HG03175 (cell line): ENCODE data around the gene PJA2.
A peak's percentile ranks its signal among the peaks of the same experiment; 100 is the strongest.

Experiments used
- ATAC-seq: cut with Tn5 transposase; IDR thresholded peaks from one replicate; pipeline ENCODE4 v1.9.1; 2021; ENCODE audit warnings: mild to moderate bottlenecking, moderate library complexity; ENCODE audit not compliant: unreplicated experiment

Gene PJA2

GRCh38 chr5:109410389-109411148 lies 795 bp upstream of the PJA2 start:
- peak; percentile 23 for ATAC-seq

- peak; percentile 33 for ATAC-seq
Observed at GRCh38 chr5:109408991-109409843, 557 bp downstream of the PJA2 start.

- no peak for ATAC-seq
Observed at GRCh38 chr5:109407913-109408312, 1.9 kb downstream of the PJA2 start.

GRCh38 chr5:109406719-109407118 lies 3.1 kb downstream of the PJA2 start:
- ATAC-seq = no peak

- ATAC-seq = no peak
Observed at GRCh38 chr5:109404428-109404960, 5.3 kb downstream of the PJA2 start.

GRCh38 chr5:109403469-109403868 lies 6.3 kb downstream of the PJA2 start:
- no peak for ATAC-seq

GRCh38 chr5:109399092-109399759 lies 10.5 kb downstream of the PJA2 start:
- ATAC-seq = no peak

GRCh38 chr5:109396965-109397364 lies 12.8 kb downstream of the PJA2 start:
- no peak for ATAC-seq

GRCh38 chr5:109394806-109395205 lies 15.0 kb downstream of the PJA2 start:
- ATAC-seq = no peak

- no peak for ATAC-seq
Observed at GRCh38 chr5:109390188-109390587, 19.6 kb downstream of the PJA2 start.

GRCh38 chr5:109388407-109388806 lies 21.4 kb downstream of the PJA2 start:
- ATAC-seq = no peak

GRCh38 chr5:109387408-109387974 lies 22.3 kb downstream of the PJA2 start:
- no peak for ATAC-seq

- no peak for ATAC-seq
Observed at GRCh38 chr5:109378095-109378494, 31.7 kb downstream of the PJA2 start.

GRCh38 chr5:109374625-109375024 lies 35.1 kb downstream of the PJA2 start:
- ATAC-seq = no peak

- ATAC-seq = no peak
Observed at GRCh38 chr5:109373932-109374331, 35.8 kb downstream of the PJA2 start.

GRCh38 chr5:109370343-109370742 lies 39.4 kb downstream of the PJA2 start:
- ATAC-seq = no peak

- no peak for ATAC-seq
Observed at GRCh38 chr5:109365653-109366052, 44.1 kb downstream of the PJA2 start.

- no peak for ATAC-seq
Observed at GRCh38 chr5:109364977-109365376, 44.8 kb downstream of the PJA2 start.

GRCh38 chr5:109359642-109360041 lies 50.1 kb downstream of the PJA2 start:
- ATAC-seq = no peak

- ATAC-seq = no peak
Observed at GRCh38 chr5:109357807-109358206, 52.0 kb downstream of the PJA2 start.

- no peak for ATAC-seq
Observed at GRCh38 chr5:109354761-109355160, 55.0 kb downstream of the PJA2 start.
